Erythroblast (primary cell): ENCODE results near the gene ZNF366.

Experiments
- GATA1 ChIP-seq: IDR thresholded peaks from 2 replicates; pipeline ENCODE4 v1.6.1; 2011; ENCODE audit warnings: low read depth, mild to moderate bottlenecking, control low read depth, low read length, moderate library complexity
- POLR2A ChIP-seq: IDR thresholded peaks from 2 replicates; pipeline ENCODE4 v1.6.1; 2011; ENCODE audit warnings: mild to moderate bottlenecking, low read length

DNA sequence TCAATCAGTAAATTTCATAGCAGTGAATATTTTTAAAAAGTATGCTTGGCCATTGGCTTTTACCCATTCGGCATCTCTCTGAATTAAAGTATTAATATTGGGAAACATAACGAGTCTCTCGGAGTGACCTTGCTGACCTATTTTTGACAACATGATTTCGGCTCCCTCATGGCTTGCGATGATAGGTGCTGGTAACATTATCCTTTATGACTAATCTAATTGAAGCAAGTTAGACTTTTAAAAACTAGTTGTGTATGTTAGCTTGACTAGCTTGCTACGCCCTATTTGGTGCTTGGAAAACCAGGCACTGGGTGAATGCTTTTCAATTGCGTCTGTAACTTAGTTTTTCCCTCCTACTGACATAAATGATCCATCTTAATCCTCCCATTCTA lies 1.1 kb downstream of the ZNF366 start:
- no peak for TF ChIP-seq POLR2A
- TF ChIP-seq GATA1 = no peak
